ENCODE data around the gene DZIP1.
"Not testable (repeated sequence)": the region's sequence is repeated elsewhere in the genome, so short reads cannot be mapped to it uniquely, and the experiment has no call there.

Gene DZIP1

DNA sequence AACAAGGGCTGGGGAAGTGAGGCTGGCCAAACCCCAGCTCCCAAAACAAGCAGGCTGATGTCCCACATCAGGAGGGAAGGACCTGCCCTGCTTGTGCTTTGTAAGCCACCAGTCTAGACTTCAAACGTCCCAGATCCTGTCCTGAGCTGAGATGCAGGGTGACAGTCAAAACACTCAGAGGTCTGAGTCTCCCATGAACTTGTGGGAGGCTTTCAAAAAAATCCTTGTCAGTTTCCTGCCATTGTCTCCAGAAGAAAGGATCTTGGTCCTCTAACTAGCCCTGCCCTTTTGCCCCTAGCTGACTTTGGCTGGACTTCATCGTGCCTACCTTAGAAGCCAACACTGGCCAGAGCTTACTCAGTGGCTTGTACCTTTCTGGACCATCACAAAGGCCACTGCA is 43.3 kb downstream of the DZIP1 start:
- no peak for DNase-seq

DNA sequence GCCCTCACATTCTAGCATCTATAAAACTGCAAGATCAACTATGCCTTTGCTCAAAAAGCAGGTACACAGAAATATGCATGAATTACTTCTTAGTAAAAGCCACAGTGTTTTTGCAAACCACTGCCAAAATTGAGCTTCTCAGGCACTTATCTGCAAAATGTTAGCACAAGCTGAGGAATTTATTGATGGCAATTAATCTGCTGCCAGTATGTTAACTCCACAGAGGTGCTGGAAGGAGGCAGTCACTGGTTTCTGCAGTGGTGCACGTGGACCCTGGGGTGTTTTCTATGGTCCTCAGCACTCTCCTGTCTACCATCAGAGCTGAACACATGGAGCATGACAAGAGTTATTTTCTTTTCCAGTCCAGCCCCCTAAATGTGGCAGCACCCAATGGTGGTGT is 47.8 kb downstream of the DZIP1 start:
- no peak for DNase-seq

- no peak for DNase-seq
Measured at GRCh38 chr13:95593462-95593861, 51.0 kb downstream of the DZIP1 start.

DNA sequence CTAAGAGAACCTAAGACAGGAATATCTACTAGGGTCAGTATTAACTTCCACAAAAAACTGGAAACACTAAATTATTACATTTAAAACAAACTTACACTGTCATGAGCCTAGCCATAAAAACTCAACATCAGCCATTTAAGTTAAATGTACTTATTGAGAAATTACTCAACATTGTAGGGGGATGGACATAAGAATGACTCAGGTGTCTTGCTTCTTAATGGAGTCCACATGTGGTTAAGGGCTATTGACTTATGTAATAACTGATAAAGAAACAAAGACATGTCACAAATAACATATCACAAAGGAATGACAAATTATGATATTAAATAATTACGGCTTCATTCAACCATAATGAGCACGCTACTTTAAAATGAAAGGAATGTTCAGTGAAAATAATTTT is 55.8 kb downstream of the DZIP1 start:
- no peak for DNase-seq

DNA sequence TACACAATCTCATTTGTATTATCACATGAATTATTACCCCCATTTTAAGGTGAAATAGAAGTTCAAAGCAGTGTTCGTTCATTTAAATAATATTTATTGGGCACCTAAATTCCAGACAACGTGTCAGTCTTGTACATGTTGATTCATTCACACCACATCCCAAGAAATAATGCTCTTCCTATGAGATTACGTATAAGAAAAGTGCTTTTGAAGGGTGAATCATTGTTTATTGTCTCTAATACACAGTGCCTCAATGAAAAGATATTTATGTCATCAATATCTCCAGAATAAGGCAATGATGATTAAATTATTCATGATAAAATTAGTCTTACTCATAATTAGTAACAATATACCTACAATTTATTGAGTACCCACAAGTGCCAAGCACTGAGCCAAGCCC is 56.4 kb downstream of the DZIP1 start:
- no peak for DNase-seq

DNA sequence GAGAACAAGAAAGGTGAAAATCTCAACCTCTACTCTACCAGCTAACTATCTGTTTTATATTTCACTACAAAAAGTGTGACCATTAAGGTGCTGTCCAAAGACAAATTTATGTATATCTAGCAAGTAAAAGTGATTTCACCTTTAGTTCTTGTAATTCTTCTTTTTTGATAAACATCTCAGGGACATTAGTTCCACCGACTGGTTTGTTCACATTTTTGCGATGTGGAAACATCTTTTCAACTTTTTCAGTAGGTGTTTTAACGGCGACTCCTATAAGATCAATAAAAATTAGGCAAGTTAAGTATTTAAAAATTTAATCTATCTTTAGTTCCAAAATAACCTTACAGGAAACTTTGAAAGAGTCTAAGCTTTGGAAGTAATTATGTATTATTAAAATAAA is 58.6 kb downstream of the DZIP1 start:
- no peak for DNase-seq

- DNase-seq = no peak
Measured at GRCh38 chr13:95579303-95579702, 65.2 kb downstream of the DZIP1 start.

- peak; percentile 6 for DNase-seq
Measured at GRCh38 chr13:95573221-95573620, 71.3 kb downstream of the DZIP1 start.

GRCh38 chr13:95571941-95572340 is 72.6 kb downstream of the DZIP1 start:
- DNase-seq = no peak

DNA sequence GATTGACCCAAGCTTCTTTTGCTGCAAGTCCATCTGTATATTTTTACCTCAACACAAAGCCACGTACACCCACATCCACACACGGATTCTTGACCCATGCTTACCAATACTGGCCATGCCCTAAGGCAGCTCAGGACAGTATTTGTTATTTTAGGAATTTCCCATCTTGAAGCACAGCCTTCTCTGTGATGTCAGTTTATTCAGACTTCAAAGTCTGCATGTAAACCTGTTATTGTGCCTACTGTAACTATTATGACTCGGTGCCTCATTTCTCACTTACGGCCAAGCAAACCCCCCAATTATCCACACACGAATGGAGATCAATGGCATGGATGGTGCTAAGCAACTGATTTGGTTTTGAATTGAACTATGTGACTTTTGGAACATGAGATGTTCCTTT is 74.5 kb downstream of the DZIP1 start:
- no peak for DNase-seq

GRCh38 chr13:95568131-95568530 is 76.4 kb downstream of the DZIP1 start:
- no peak for DNase-seq

DNA sequence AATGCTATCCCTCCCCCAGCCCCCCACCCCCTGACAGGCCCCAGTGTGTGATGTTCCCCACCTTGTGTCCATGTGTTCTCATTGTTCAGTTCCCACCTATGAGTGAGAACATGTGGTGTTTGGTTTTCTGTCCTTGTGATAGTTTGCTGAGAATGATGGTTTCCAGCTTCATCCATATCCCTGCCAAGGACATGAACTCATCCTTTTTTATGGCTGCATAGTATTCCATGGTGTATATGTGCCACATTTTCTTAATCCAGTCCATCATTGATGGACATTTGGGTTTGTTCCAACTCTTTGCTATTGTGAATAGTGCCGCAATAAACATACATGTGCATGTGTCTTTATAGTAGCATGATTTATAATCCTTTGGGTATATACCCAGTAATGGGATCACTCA is 78.7 kb downstream of the DZIP1 start:
- DNase-seq = not testable (repeated sequence)

GRCh38 chr13:95564733-95565291 is 79.7 kb downstream of the DZIP1 start:
- DNase-seq = peak; percentile 58

- no peak for DNase-seq
Measured at GRCh38 chr13:95564091-95564490, 80.4 kb downstream of the DZIP1 start.

GRCh38 chr13:95560387-95560786 is 84.1 kb downstream of the DZIP1 start:
- DNase-seq = no peak

DNA sequence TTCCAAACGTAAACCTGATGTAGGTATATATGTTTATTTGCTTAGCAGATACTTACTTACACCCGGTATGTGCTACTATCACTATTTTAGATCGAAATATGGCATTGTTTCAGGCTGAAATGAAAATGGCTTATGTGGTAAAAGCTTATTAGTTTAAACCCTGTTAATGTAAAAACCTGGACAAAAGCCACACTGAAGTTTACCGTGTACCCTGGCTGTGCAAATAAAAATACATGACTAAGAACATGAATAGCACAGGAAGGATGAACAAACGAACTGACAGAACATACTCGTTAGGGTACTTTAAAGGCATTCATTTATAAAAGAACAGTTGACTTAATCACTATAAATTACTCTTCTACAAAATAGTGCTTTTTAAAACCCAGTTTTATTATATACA is 85.4 kb downstream of the DZIP1 start:
- DNase-seq = no peak

- DNase-seq = no peak
Measured at GRCh38 chr13:95557013-95557412, 87.5 kb downstream of the DZIP1 start.

GRCh38 chr13:95553581-95554385 is 90.7 kb downstream of the DZIP1 start:
- no peak for DNase-seq

DNA sequence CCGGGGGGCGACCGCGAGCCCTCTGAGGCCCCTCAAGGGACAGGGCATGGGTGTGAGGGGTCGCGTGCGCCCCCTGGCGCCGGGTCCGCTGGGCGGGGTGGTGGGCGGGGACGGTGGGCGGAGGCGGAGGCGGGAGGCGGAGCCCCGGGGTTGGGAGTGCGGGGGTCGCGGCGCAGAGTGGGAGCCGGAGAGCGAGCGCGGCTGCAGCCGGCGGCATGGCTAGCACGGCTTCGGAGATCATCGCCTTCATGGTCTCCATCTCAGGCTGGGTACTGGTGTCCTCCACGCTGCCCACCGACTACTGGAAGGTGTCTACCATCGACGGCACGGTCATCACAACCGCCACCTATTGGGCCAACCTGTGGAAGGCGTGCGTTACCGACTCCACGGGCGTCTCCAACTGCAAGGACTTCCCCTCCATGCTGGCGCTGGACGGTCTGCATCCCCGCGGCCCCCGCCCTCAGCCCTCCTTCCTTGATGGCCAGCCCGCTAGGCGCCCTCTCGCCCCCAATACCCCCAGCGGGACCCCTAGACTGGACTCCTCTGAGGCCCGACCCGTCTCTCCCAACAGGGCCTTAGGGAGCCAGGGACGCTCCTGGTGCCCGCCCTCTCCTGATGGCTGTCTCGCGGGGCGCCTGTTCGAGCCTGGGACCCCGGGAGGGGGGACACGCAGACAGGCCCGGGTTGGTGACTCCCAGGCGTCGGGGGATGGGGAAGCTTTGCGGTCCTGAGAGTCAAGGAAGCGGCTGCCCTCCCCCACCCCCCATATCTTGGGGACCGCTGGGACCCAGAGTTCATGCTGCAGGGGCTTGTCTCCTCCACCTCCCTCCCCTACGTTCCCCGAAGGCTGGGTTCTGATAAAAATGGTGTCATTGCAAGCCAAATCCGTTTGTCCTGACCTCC is 91.7 kb downstream of the DZIP1 start, which contains the start of gene CLDN10:
CLDN10 (plus strand) TSS at position 182 of the 903 bp plus-strand sequence; CDS start at position 216, 34 bp downstream.
- DNase-seq = no peak

GRCh38 chr13:95552208-95552538 is 92.3 kb downstream of the DZIP1 start:
- DNase-seq = no peak

DNA sequence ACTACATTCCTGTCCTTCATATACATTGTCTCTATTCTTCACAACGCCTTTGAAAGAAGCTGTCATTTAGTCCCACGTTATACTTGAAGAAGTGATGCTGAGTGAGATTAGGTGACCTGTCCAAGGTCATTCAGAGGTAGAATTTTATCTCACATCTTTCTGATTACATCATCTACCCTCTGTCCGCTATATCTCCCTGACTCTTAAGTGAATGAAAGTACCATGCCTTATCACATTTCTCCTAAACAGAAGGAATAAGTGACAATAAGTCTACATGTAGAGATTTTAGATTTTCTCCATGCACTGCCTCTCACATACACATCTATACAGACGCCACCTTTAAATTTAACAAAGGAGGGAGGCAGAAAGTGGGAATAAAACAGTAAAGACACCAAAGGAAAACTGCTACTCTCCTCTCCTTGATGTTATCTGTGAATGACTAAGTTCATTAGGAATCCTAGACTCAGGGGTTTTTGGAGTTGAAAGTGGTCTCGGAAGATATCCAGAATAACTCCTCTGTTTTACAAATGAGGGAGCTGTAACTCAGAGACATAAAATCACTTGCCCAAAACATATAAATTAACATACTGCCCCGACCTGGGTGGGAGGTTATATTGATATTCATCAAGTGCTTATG is 96.9 kb downstream of the DZIP1 start:
- no peak for DNase-seq

GRCh38 chr13:95546919-95547318 is 97.6 kb downstream of the DZIP1 start:
- no peak for DNase-seq

DNA sequence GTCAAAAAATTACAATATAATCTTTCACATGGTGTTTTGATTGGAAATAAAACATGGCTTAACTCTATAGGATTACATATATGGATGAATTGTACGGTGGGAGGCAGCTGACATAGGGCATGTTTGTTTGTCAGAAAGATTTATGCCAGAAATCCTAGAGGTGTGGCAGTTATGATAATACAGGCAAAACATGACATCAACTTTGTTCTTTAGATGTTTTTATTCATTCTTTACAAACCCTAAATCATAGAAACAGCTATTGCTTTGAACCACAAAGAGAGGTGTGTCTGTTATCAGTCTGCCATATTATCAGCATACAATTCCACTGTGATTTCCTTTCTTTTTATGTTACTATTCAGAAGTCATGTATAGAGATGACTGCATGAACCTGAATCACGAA is 100.2 kb downstream of the DZIP1 start:
- no peak for DNase-seq

Measured in fibroblast of skin of back (primary cell).